Neural cell (in vitro differentiated cells): ENCODE data around the gene PTN.

Source experiments
- CTCF ChIP-seq: fragments of 450-650 bp; IDR thresholded peaks from 2 replicates; pipeline ENCODE4 v1.5.1; 2014; ENCODE audit warnings: antibody characterized with exemption, mild to moderate bottlenecking, moderate library complexity; ENCODE audit not compliant: poor library complexity, severe bottlenecking
- EP300 ChIP-seq: fragments of 450-650 bp; conservative IDR thresholded peaks from 2 replicates; pipeline ENCODE4 v1.6.1; 2014; ENCODE audit warnings: antibody characterized with exemption, mild to moderate bottlenecking, moderate library complexity; ENCODE audit not compliant: poor library complexity, severe bottlenecking
- EZH2 ChIP-seq: fragments of 200-600, 300-800 bp; shearing (Covaris generic), sonication (generic); IDR thresholded peaks from 2 replicates; pipeline ENCODE4 v1.6.1; 2014; ENCODE audit warnings: antibody characterized with exemption, low read length, borderline replicate concordance, mild to moderate bottlenecking; ENCODE audit not compliant: insufficient read depth, poor library complexity, severe bottlenecking
- REST ChIP-seq: IDR thresholded peaks from 2 replicates; pipeline ENCODE4 v1.6.1; 2012; ENCODE audit warnings: borderline replicate concordance
- TAF1 ChIP-seq: IDR thresholded peaks from 2 replicates; pipeline ENCODE4 v1.6.1; 2012; ENCODE audit warnings: low read depth

GRCh38 chr7:137258552-137258951 is 85.0 kb downstream of the PTN start:
- TF ChIP-seq EP300 (no peak), TAF1 (no peak), REST (no peak), CTCF (no peak), EZH2 (no peak)
